GM12873 (cell line): ENCODE measurements around the gene SPINK4.

Source experiments
- TF ChIP-seq, protein P1 (sequence below): IDR thresholded peaks from 2 replicates; pipeline ENCODE4 v1.5.1; 2012; ENCODE audit warnings: low read depth, mild to moderate bottlenecking, moderate library complexity, low read length, control low read depth; ENCODE audit not compliant: insufficient read depth; ENCODE audit errors: missing control alignments

Gene SPINK4

DNA sequence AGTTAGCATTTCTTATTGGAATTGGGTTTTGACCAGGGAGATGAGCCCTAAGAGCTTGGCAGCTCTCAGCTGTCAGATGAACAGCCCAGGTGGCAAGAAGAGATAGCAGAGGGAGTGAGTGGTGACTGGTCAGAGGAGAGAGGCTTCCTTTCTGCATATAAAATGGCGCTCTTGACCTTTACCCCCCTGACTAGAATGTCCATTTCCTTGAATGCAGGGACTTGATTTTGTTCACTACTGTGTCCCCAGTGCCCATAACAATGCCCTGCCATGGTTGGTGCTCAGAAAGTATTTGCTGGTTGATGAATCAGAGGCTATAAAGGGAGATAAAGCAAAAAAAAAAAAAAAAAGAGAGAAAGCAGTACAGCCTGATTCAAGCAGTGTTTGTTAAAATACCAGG, 32.1 kb downstream of the SPINK4 start:
- TF ChIP-seq, protein P1, sequence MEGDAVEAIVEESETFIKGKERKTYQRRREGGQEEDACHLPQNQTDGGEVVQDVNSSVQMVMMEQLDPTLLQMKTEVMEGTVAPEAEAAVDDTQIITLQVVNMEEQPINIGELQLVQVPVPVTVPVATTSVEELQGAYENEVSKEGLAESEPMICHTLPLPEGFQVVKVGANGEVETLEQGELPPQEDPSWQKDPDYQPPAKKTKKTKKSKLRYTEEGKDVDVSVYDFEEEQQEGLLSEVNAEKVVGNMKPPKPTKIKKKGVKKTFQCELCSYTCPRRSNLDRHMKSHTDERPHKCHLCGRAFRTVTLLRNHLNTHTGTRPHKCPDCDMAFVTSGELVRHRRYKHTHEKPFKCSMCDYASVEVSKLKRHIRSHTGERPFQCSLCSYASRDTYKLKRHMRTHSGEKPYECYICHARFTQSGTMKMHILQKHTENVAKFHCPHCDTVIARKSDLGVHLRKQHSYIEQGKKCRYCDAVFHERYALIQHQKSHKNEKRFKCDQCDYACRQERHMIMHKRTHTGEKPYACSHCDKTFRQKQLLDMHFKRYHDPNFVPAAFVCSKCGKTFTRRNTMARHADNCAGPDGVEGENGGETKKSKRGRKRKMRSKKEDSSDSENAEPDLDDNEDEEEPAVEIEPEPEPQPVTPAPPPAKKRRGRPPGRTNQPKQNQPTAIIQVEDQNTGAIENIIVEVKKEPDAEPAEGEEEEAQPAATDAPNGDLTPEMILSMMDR = no peak

DNA sequence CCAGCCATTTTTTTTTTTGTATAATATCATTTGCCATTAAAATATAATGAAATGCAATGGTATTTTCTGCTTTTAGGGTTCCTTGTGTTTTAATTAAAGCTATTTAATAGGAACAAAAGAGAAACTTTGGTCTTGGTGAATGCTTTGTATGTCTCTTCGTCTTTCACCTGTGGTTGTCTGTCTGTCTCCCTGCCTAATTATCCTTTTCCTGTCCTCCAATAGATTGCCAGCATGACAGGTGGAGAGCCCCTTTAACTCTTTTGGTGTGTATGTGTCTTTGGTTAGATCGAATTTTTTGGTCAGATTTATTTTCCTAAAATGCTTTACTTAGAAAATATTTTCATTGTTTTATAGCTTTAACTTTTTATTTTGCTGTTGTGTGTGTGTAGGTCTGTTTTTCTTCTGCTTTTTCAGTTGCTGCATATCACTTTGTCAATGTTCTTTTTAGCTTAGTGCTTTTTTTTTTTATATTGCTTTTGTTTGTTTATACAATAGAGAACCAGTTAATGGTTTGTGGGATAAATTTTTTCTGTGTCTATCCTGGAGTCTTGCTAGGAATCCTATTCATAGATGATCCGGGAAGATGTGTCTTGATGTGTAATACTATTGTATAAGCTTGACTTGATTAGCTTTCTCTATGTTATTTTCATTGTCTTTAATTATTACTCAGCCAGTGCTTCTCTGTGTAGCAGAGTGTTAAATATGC, 33.5 kb downstream of the SPINK4 start:
- TF ChIP-seq, protein P1 = no peak

DNA sequence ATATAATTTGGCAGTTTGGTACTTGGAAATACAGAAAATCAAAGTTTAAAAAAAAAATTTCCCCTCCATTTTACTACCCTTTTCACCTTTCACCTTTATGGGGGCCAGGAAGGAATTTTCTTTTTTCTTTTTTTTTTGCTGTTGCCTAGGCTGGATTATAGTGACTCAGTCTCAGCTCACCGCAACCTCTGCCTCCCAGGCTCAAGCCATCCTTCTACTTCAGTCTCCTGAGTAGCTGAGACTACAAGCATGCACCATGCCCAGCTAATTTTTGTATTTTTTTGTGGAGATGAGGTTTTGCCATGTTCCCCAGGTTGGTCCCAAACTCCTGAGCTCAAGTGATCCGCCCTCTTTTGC, 34.0 kb downstream of the SPINK4 start:
- TF ChIP-seq, protein P1 = no peak

DNA sequence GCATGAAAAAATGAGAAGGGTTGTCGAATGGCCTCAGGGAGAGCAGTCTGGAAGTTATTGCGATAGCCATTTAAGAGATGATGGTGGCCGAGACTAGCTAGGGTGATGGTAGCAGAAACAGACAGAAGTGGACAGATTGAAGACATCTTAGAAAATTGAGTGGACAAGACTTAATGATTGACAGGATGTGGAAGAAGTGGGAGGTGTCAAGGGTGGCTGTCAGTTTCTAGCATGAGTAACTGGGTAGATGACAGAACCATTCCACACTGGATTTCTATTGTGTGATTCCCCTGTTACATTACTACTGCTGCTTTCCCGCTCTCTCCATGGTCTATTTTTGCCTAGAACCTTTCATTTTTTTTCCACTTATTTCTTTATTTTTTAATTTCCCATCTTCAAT, 37.5 kb downstream of the SPINK4 start:
- TF ChIP-seq, protein P1 = no peak

DNA sequence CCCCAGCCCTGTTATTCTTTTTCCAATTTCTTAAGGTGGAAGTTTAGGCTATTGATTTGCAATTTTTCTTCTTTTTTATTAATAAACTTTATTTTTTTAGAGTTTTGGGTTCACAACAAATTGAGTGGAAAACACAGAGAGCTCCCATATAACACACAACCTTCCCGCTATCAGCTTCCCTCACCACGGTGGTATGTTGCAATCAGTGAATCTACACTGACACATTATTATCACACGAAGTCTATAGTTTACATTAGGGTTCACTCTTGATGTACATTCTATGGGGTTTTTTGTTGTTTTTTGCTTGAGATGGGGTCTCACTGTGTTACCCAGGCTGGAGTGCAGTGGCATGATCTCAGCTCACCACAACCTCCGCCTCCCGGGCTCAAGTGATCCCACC, 45.5 kb downstream of the SPINK4 start:
- TF ChIP-seq, protein P1 = no peak

DNA sequence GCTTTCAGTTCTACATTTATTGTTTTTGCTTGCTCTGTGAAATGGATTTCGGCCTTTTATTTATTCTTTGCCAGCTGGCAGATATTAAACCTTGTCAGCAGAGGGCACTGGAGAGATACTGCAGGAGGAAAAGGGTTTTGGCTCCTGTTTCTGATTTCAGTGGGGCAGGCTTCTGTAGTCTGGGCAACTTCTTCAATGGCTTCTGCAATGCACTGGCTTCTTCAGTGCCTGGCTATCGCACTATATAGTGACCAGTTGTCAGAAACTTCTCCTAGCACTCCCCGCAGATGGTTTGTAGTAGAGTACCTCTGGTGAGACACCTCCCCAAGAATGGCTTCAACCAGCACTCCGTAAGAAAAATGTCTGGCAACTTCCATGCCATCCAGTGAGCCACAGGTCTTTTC, 47.1 kb downstream of the SPINK4 start:
- TF ChIP-seq, protein P1 = peak; percentile 73

DNA sequence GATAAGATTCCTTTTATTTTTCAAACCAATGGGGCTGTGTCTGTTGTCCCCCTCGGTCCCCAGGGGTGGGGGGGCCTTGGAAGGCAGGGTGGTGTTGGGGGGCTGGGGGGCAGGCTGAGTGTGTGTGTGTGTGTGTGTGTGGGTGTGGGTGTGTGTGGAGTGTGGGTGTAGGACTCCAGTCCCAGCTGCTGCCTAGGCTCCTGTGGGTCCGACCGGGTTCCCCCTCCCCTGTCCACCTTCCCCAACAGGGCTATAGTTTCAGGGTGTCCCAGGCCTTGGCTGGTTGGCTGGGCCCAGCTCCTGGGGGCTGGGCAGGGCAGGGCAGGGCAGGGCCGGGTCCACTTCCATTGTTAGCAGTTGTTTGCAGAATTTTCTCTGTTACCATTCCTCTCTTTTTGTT, 48.3 kb downstream of the SPINK4 start:
- TF ChIP-seq, protein P1 = no peak
